HEK293 (cell line): ENCODE data around the gene IZUMO2.

Experiments used
- ELK4 ChIP-seq: IDR thresholded peaks from 2 replicates; pipeline ENCODE4 v1.6.1; 2011; ENCODE audit warnings: mild to moderate bottlenecking, low read depth, low read length, borderline replicate concordance
- GLI4 ChIP-seq: fragments of 450-650 bp; formaldehyde crosslinking; IDR thresholded peaks from 2 replicates; pipeline ENCODE4 v1.5.1; 2016; ENCODE audit warnings: missing biosample characterization, missing genetic modification characterization
- KLF1 ChIP-seq: fragments of 450-650 bp; formaldehyde crosslinking; IDR thresholded peaks from 2 replicates; pipeline ENCODE4 v1.5.1; 2016; ENCODE audit warnings: missing biosample characterization, missing genetic modification characterization
- PRDM4 ChIP-seq: fragments of 450-650 bp; formaldehyde crosslinking; IDR thresholded peaks from 2 replicates; pipeline ENCODE4 v1.5.1; 2017; ENCODE audit warnings: missing biosample characterization, missing genetic modification characterization
- ZBTB6 ChIP-seq: fragments of 450-650 bp; formaldehyde crosslinking; IDR thresholded peaks from 2 replicates; pipeline ENCODE4 v1.5.1; 2017; ENCODE audit warnings: missing biosample characterization, missing genetic modification characterization
- ZFP3 ChIP-seq: fragments of 450-650 bp; formaldehyde crosslinking; IDR thresholded peaks from 2 replicates; pipeline ENCODE4 v1.5.1; 2016; ENCODE audit warnings: low read depth, missing biosample characterization, missing genetic modification characterization
- ZIC2 ChIP-seq: fragments of 450-650 bp; formaldehyde crosslinking; IDR thresholded peaks from 2 replicates; pipeline ENCODE4 v1.5.1; 2016; ENCODE audit warnings: missing biosample characterization, missing genetic modification characterization
- ZNF133 ChIP-seq: fragments of 450-650 bp; formaldehyde crosslinking; IDR thresholded peaks from 2 replicates; pipeline ENCODE4 v1.5.1; 2016; ENCODE audit warnings: missing biosample characterization, missing genetic modification characterization
- ZNF157 ChIP-seq: fragments of 450-650 bp; formaldehyde crosslinking; IDR thresholded peaks from 2 replicates; pipeline ENCODE4 v1.5.1; 2016; ENCODE audit warnings: missing biosample characterization, missing genetic modification characterization
- ZNF16 ChIP-seq: fragments of 450-650 bp; formaldehyde crosslinking; IDR thresholded peaks from 2 replicates; pipeline ENCODE4 v1.5.1; 2016; ENCODE audit warnings: low read depth, missing biosample characterization, missing genetic modification characterization
- ZNF18 ChIP-seq: fragments of 450-650 bp; formaldehyde crosslinking; IDR thresholded peaks from 2 replicates; pipeline ENCODE4 v1.5.1; 2016; ENCODE audit warnings: missing biosample characterization, missing genetic modification characterization
- ZNF211 ChIP-seq: fragments of 450-650 bp; formaldehyde crosslinking; IDR thresholded peaks from 2 replicates; pipeline ENCODE4 v1.5.1; 2016; ENCODE audit warnings: low read depth, missing biosample characterization, missing genetic modification characterization
- ZNF221 ChIP-seq: fragments of 450-650 bp; formaldehyde crosslinking; IDR thresholded peaks from 2 replicates; pipeline ENCODE4 v1.5.1; 2017; ENCODE audit warnings: missing biosample characterization, missing genetic modification characterization, borderline replicate concordance
- ZNF302 ChIP-seq: fragments of 450-650 bp; formaldehyde crosslinking; IDR thresholded peaks from 2 replicates; pipeline ENCODE4 v1.5.1; 2016; ENCODE audit warnings: missing biosample characterization, missing genetic modification characterization, low read depth
- ZNF324 ChIP-seq: fragments of 450-650 bp; formaldehyde crosslinking; IDR thresholded peaks from 2 replicates; pipeline ENCODE4 v1.5.1; 2016; ENCODE audit warnings: missing biosample characterization, missing genetic modification characterization
- ZNF404 ChIP-seq: fragments of 450-650 bp; formaldehyde crosslinking; IDR thresholded peaks from 2 replicates; pipeline ENCODE4 v1.5.1; 2017; ENCODE audit warnings: missing biosample characterization, missing genetic modification characterization
- ZNF433 ChIP-seq: fragments of 450-650 bp; formaldehyde crosslinking; IDR thresholded peaks from 2 replicates; pipeline ENCODE4 v1.5.1; 2016; ENCODE audit warnings: missing biosample characterization, missing genetic modification characterization, low read depth
- ZNF555 ChIP-seq: fragments of 450-650 bp; formaldehyde crosslinking; conservative IDR thresholded peaks from 2 replicates; pipeline ENCODE4 v1.5.1; 2017; ENCODE audit warnings: missing biosample characterization, mild to moderate bottlenecking, missing genetic modification characterization, inconsistent platforms
- ZNF596 ChIP-seq: fragments of 450-650 bp; IDR thresholded peaks from 2 replicates; pipeline ENCODE4 v1.5.0; 2018; ENCODE audit warnings: missing biosample characterization, mild to moderate bottlenecking, missing genetic modification characterization, moderate library complexity
- ZNF600 ChIP-seq: fragments of 450-650 bp; formaldehyde crosslinking; IDR thresholded peaks from 2 replicates; pipeline ENCODE4 v1.5.1; 2016; ENCODE audit warnings: missing biosample characterization, missing genetic modification characterization
- ZNF670 ChIP-seq: fragments of 450-650 bp; formaldehyde crosslinking; IDR thresholded peaks from 2 replicates; pipeline ENCODE4 v1.5.1; 2016; ENCODE audit warnings: missing biosample characterization, missing genetic modification characterization, low read depth
- ZNF707 ChIP-seq: fragments of 450-650 bp; formaldehyde crosslinking; IDR thresholded peaks from 2 replicates; pipeline ENCODE4 v1.5.1; 2016; ENCODE audit warnings: missing biosample characterization, missing genetic modification characterization
- ZNF747 ChIP-seq: fragments of 450-650 bp; formaldehyde crosslinking; IDR thresholded peaks from 2 replicates; pipeline ENCODE4 v1.5.1; 2016; ENCODE audit warnings: missing biosample characterization, missing genetic modification characterization
- ZNF792 ChIP-seq: fragments of 450-650 bp; formaldehyde crosslinking; IDR thresholded peaks from 2 replicates; pipeline ENCODE4 v1.5.1; 2016; ENCODE audit warnings: missing biosample characterization, missing genetic modification characterization
- ZSCAN18 ChIP-seq: fragments of 450-650 bp; formaldehyde crosslinking; IDR thresholded peaks from 2 replicates; pipeline ENCODE4 v1.5.1; 2016; ENCODE audit warnings: missing biosample characterization, missing genetic modification characterization
- TF ChIP-seq, protein P1 (sequence below): fragments of 450-650 bp; formaldehyde crosslinking; IDR thresholded peaks from 2 replicates; pipeline ENCODE4 v1.5.1; 2017; ENCODE audit warnings: missing biosample characterization, missing genetic modification characterization
- TF ChIP-seq, protein P2 (sequence below): fragments of 450-650 bp; formaldehyde crosslinking; optimal IDR thresholded peaks from 2 replicates; pipeline ENCODE3; 2016; ENCODE audit warnings: missing biosample characterization, mild to moderate bottlenecking, missing genetic modification characterization
- TF ChIP-seq, protein P3 (sequence below): fragments of 450-650 bp; formaldehyde crosslinking; IDR thresholded peaks from 2 replicates; pipeline ENCODE4 v1.5.1; 2017; ENCODE audit warnings: missing biosample characterization, mild to moderate bottlenecking, missing genetic modification characterization, moderate library complexity

IZUMO2 gene

DNA sequence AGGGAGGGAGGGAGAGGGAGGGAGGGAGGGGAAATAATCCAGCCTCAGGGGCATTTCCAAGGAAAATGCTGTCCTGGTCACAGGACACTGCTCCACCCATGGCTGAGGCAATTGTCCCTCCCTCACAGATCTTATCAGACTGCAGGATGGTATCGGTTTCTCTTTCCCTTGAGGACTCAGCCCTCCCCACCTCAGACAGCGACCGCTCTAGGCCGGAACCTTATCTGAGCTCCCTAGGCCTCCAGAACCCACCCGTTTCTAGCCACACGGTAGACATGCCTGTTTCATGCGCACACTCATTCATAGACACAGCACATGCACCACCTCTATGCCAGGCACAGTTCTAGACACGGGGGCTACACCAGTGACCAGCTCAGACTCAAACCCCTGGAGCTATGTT lies 10.0 kb upstream of the IZUMO2 start (continued):
- TF ChIP-seq ZSCAN18 (tag by site-specific recombination) (no peak), ZNF324 (tag by site-specific recombination) (no peak), ZNF670 (no peak), ZIC2 (no peak), ZNF404 (tag by site-specific recombination) (no peak), ZNF302 (tag by site-specific recombination) (no peak), ZNF747 (tag by site-specific recombination) (no peak), ZNF600 (no peak), ZNF433 (no peak), ZNF792 (tag by site-specific recombination) (no peak), ZNF707 (no peak), ZNF555 (tag by site-specific recombination) (no peak), ZNF211 (tag by site-specific recombination) (no peak), ZNF16 (tag by site-specific recombination) (no peak), KLF1 (tag by site-specific recombination) (peak; percentile 92), ZNF157 (tag by site-specific recombination) (no peak), ZNF133 (tag by site-specific recombination) (no peak), ZNF18 (tag by site-specific recombination) (no peak), ZNF596 (no peak), ELK4 (no peak), GLI4 (tag by site-specific recombination) (no peak), ZNF221 (tag by site-specific recombination) (no peak), PRDM4 (tag by site-specific recombination) (no peak), ZFP3 (tag by site-specific recombination) (no peak), ZBTB6 (tag by site-specific recombination) (0 out of 2 replicates have a peak, but pooled peaks have one; percentile 23)
- TF ChIP-seq, protein P1, sequence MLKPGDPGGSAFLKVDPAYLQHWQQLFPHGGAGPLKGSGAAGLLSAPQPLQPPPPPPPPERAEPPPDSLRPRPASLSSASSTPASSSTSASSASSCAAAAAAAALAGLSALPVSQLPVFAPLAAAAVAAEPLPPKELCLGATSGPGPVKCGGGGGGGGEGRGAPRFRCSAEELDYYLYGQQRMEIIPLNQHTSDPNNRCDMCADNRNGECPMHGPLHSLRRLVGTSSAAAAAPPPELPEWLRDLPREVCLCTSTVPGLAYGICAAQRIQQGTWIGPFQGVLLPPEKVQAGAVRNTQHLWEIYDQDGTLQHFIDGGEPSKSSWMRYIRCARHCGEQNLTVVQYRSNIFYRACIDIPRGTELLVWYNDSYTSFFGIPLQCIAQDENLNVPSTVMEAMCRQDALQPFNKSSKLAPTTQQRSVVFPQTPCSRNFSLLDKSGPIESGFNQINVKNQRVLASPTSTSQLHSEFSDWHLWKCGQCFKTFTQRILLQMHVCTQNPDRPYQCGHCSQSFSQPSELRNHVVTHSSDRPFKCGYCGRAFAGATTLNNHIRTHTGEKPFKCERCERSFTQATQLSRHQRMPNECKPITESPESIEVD (tag by site-specific recombination): no peak
- TF ChIP-seq, protein P2, sequence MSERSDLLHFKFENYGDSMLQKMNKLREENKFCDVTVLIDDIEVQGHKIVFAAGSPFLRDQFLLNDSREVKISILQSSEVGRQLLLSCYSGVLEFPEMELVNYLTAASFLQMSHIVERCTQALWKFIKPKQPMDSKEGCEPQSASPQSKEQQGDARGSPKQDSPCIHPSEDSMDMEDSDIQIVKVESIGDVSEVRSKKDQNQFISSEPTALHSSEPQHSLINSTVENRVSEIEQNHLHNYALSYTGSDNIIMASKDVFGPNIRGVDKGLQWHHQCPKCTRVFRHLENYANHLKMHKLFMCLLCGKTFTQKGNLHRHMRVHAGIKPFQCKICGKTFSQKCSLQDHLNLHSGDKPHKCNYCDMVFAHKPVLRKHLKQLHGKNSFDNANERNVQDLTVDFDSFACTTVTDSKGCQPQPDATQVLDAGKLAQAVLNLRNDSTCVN (tag by site-specific recombination): no peak
- TF ChIP-seq, protein P3, sequence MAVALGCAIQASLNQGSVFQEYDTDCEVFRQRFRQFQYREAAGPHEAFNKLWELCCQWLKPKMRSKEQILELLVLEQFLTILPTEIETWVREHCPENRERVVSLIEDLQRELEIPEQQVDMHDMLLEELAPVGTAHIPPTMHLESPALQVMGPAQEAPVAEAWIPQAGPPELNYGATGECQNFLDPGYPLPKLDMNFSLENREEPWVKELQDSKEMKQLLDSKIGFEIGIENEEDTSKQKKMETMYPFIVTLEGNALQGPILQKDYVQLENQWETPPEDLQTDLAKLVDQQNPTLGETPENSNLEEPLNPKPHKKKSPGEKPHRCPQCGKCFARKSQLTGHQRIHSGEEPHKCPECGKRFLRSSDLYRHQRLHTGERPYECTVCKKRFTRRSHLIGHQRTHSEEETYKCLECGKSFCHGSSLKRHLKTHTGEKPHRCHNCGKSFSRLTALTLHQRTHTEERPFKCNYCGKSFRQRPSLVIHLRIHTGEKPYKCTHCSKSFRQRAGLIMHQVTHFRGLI (tag by site-specific recombination): no peak
